Measurements from ENCODE around the gene GPR179.
"Not testable (repeated sequence)": the region's sequence is repeated elsewhere in the genome, so short reads cannot be mapped to it uniquely, and the experiment has no call there.

- TF ChIP-seq POLR2A (IDR thresholded peaks at IDR 0.05; ENCODE audit: low read length); GATA1 (IDR thresholded peaks at IDR 0.05; ENCODE audit: low read depth, low read length): not testable (repeated sequence)
These were observed 54.0 kb downstream of the GPR179 start for GRCh38 chr17:38289760-38290159.

Measured in erythroblast (primary cell).